ENCODE data around the gene ITGAL.
"Not testable (repeated sequence)": the region's sequence is repeated elsewhere in the genome, so short reads cannot be mapped to it uniquely, and the experiment has no call there.

ITGAL gene

GRCh38 chr16:30472328-30472942 lies at the start of gene ITGAL:
Gene ITGAL (plus strand): TSS chr16:30472742. CDS start chr16:30472838, 96 bp downstream.
- DNase-seq, result peak; percentile 88

GRCh38 chr16:30428055-30428454 lies 44.5 kb upstream of the ITGAL start:
- DNase-seq, result no peak

GRCh38 chr16:30429418-30429677 lies 43.2 kb upstream of the ITGAL start:
- no peak for DNase-seq

- peak; percentile 94 for DNase-seq
These were observed 42.7 kb upstream of the ITGAL start, which contains the start of gene DCTPP1 for GRCh38 chr16:30429678-30430427. Gene DCTPP1 (minus strand): TSS chr16:30430030. CDS start chr16:30429980, 50 bp downstream.

- no peak for DNase-seq
These were observed 42.0 kb upstream of the ITGAL start for GRCh38 chr16:30430428-30430970.

- no peak for DNase-seq
These were observed 37.7 kb upstream of the ITGAL start for GRCh38 chr16:30434852-30435251.

- DNase-seq, result no peak
These were observed 35.0 kb upstream of the ITGAL start for GRCh38 chr16:30437511-30438046.

- no peak for DNase-seq
These were observed 33.7 kb upstream of the ITGAL start for GRCh38 chr16:30438835-30439234.

GRCh38 chr16:30439720-30440348 lies 32.7 kb upstream of the ITGAL start:
- no peak for DNase-seq

GRCh38 chr16:30443631-30444030 lies 28.9 kb upstream of the ITGAL start:
- no peak for DNase-seq

GRCh38 chr16:30444231-30445148 lies 28.1 kb upstream of the ITGAL start:
- DNase-seq, result no peak

GRCh38 chr16:30445149-30445407 lies 27.5 kb upstream of the ITGAL start:
- DNase-seq, result no peak

GRCh38 chr16:30445408-30446202 lies 26.9 kb upstream of the ITGAL start, which contains the start of gene SEPHS2:
Gene SEPHS2 (minus strand): TSS chr16:30445874. CDS start chr16:30445727, 147 bp downstream.
- DNase-seq, result peak; percentile 95

GRCh38 chr16:30446203-30446595 lies 26.3 kb upstream of the ITGAL start:
- DNase-seq, result no peak

- no peak for DNase-seq
These were observed 24.9 kb upstream of the ITGAL start for GRCh38 chr16:30447512-30448226.

- DNase-seq, result no peak
These were observed 23.5 kb upstream of the ITGAL start for GRCh38 chr16:30449116-30449435.

GRCh38 chr16:30452709-30453580 lies 19.6 kb upstream of the ITGAL start:
- DNase-seq, result not testable (repeated sequence)

- DNase-seq, result no peak
These were observed 16.2 kb upstream of the ITGAL start for GRCh38 chr16:30456302-30456701.

GRCh38 chr16:30457256-30457655 lies 15.3 kb upstream of the ITGAL start:
- no peak for DNase-seq
